K562 (cell line): ENCODE data around the gene CFL1. TPM values are rescaled to one million over a fixed set of nuclear protein-coding genes. Genes with fewer than 3 reads are reported as not detected.

Source experiments
- ATAC-seq: fragments of 200-7000 bp; cut with Tn5 transposase; 3 replicates; pipeline ENCODE4 v1.9.1; 2020; ENCODE audit warnings: moderate library complexity
- BruUV-seq: library from RNA; stranded (reverse); fragments of 400-500 nt; replicated peaks from 2 replicates; lab custom pipeline; 2021; lab: Mats Ljungman, UMichigan
- CTCF ChIA-PET: fragments of 300-600 bp; formaldehyde crosslinking; extraction: SDS; loops from one replicate; lab custom pipeline; 2021; ENCODE audit warnings: low intra/inter-chr PET ratio; lab: Yijun Ruan, JAX
- POLR2A ChIA-PET: fragments of 300-600, 350-650 bp; sonication (Branson Sonifier 250); formaldehyde crosslinking; extraction: SDS; loops from one replicate; lab custom pipeline; 2021; ENCODE audit warnings: antibody characterized with exemption, inconsistent platforms; lab: Yijun Ruan, JAX
- DNase-seq, 4 experiments: peaks; one replicate each; pipeline versions ENCODE4 v3.0.0 to v3.0.0-alpha.2; 2011 to 2018; ENCODE audit warnings: low spot score in 3 of 4, mixed read lengths in 3 of 4; ENCODE audit errors: extremely low read depth in 1 of 4
- FAIRE-seq: peaks from 2 replicates; lab custom pipeline; 2011; peaks lifted over from hg19 to GRCh38; lab: Jason Lieb, UNC
- H2AFZ ChIP-seq: 2 replicates; pipeline ENCODE4 v1.6.0; 2011; ENCODE audit warnings: low read depth, low read length, control low read depth, inconsistent platforms
- H3K27ac ChIP-seq: fragments of 200-600 bp; 3 replicates; pipeline ENCODE4 v1.8.0; 2011; ENCODE audit warnings: low read depth, mild to moderate bottlenecking, control low read depth, inconsistent platforms, low read length, moderate library complexity, mixed read lengths; ENCODE audit errors: extremely low read depth
- H3K27me3 ChIP-seq, 2 experiments: fragments of 300-600 bp in 1 of 2; 2 replicates in 1 of 2; 3 replicates in 1 of 2; pipeline versions ENCODE4 v1.6.0 to v1.8.0; 2011; ENCODE audit warnings: inconsistent platforms in 2 of 2, low read length in 2 of 2, mild to moderate bottlenecking in 1 of 2, mixed read lengths in 1 of 2, moderate library complexity in 1 of 2; ENCODE audit not compliant: control insufficient read depth in 2 of 2, insufficient read depth in 2 of 2
- H3K36me3 ChIP-seq: fragments of 300-600 bp; 3 replicates; pipeline ENCODE4 v1.8.0; 2011; ENCODE audit warnings: mild to moderate bottlenecking, low read length, inconsistent platforms; ENCODE audit not compliant: control insufficient read depth, insufficient read depth
- H3K4me1 ChIP-seq, 2 experiments: fragments of 200-600 bp in 1 of 2; replicated peaks in 1 of 2; 2 replicates in 1 of 2; 3 replicates in 1 of 2; pipeline versions ENCODE4 v1.5.1 to v1.8.0; 2011; ENCODE audit warnings: inconsistent platforms in 2 of 2, low read length in 2 of 2, mild to moderate bottlenecking in 1 of 2, mixed read lengths in 1 of 2, moderate library complexity in 1 of 2; ENCODE audit not compliant: control insufficient read depth in 2 of 2, insufficient read depth in 2 of 2
- H3K4me2 ChIP-seq: 2 replicates; pipeline ENCODE4 v1.6.1; 2011; ENCODE audit warnings: low read length, control low read depth, inconsistent platforms, mixed read lengths; ENCODE audit not compliant: insufficient read depth
- H3K4me3 ChIP-seq: fragments of 200-600 bp; sonication (generic), shearing (Covaris generic); 2 replicates; pipeline ENCODE4 v1.5.1; 2016; ENCODE audit warnings: control low read depth, inconsistent platforms
- H3K79me2 ChIP-seq: fragments of 200-600 bp; 3 replicates; pipeline ENCODE4 v1.8.0; 2011; ENCODE audit warnings: low read length, inconsistent platforms; ENCODE audit not compliant: control insufficient read depth, insufficient read depth
- H3K9ac ChIP-seq, 2 experiments: 2 replicates each; pipeline versions ENCODE4 v1.6.0 to v1.6.1; 2011; ENCODE audit warnings: low read depth in 2 of 2, low read length in 2 of 2, control low read depth in 1 of 2, inconsistent platforms in 1 of 2, mild to moderate bottlenecking in 1 of 2, mixed read lengths in 1 of 2; ENCODE audit not compliant: insufficient read depth in 1 of 2
- H3K9me1 ChIP-seq: one replicate; pipeline ENCODE4 v1.6.0; 2011; ENCODE audit warnings: inconsistent platforms, mild to moderate bottlenecking, low read length, moderate library complexity; ENCODE audit not compliant: control insufficient read depth, insufficient read depth
- H3K9me3 ChIP-seq: replicated peaks from 2 replicates; pipeline ENCODE4 v1.5.1; 2011; ENCODE audit warnings: low read depth, low read length, inconsistent platforms; ENCODE audit not compliant: control insufficient read depth, insufficient read depth
- H4K20me1 ChIP-seq: replicated peaks from 2 replicates; pipeline ENCODE4 v1.6.1; 2011; ENCODE audit warnings: low read length, inconsistent platforms, mixed read lengths; ENCODE audit not compliant: control insufficient read depth, insufficient read depth
- ADNP ChIP-seq: fragments of 200-800 bp; sonication (Bioruptor generic); IDR thresholded peaks from 2 replicates; pipeline ENCODE4 v1.6.1; 2016; ENCODE audit warnings: missing genetic modification characterization, missing compliant biosample characterization
- ARID2 ChIP-seq: fragments of 450-650 bp; IDR thresholded peaks from 2 replicates; pipeline ENCODE4 v1.6.1; 2017; ENCODE audit warnings: antibody characterized with exemption, mild to moderate bottlenecking
- DEAF1 ChIP-seq: fragments of 450-650 bp; formaldehyde crosslinking; IDR thresholded peaks from 2 replicates; pipeline ENCODE4 v1.4.0; 2020; ENCODE audit warnings: mild to moderate bottlenecking, moderate library complexity
- ESRRA ChIP-seq: fragments of 450-650 bp; IDR thresholded peaks from 2 replicates; pipeline ENCODE4 v1.6.1; 2014; ENCODE audit warnings: low read depth, mild to moderate bottlenecking, moderate library complexity, borderline replicate concordance
- FIP1L1 ChIP-seq: fragments of 200-400 bp; formaldehyde crosslinking; IDR thresholded peaks from 2 replicates; pipeline ENCODE4 v1.6.1; 2018; ENCODE audit warnings: mild to moderate bottlenecking, low read depth, low read length; ENCODE audit not compliant: poor library complexity, severe bottlenecking
- GABPB2 ChIP-seq: fragments of 250-450 bp; sonication (Bioruptor Pico); conservative IDR thresholded peaks from 2 replicates; pipeline ENCODE4 v1.5.1; 2021; ENCODE audit warnings: mild to moderate bottlenecking
- GTF2E2 ChIP-seq: fragments of 200-800 bp; sonication (Bioruptor generic); IDR thresholded peaks from 2 replicates; pipeline ENCODE4 v1.6.1; 2016; ENCODE audit warnings: missing genetic modification characterization, missing compliant biosample characterization
- HDAC3 ChIP-seq: fragments of 450-650 bp; IDR thresholded peaks from 2 replicates; pipeline ENCODE4 v1.6.1; 2018; ENCODE audit warnings: borderline replicate concordance, mild to moderate bottlenecking, moderate library complexity; ENCODE audit not compliant: partially characterized antibody
- MTA2 ChIP-seq: fragments of 450-650 bp; IDR thresholded peaks from 2 replicates; pipeline ENCODE4 v1.6.1; 2016; ENCODE audit warnings: low read depth
- PML ChIP-seq: IDR thresholded peaks from 2 replicates; pipeline ENCODE4 v1.6.1; 2012; ENCODE audit warnings: low read length, inconsistent platforms
- RB1 ChIP-seq: fragments of 450-650 bp; IDR thresholded peaks from 2 replicates; pipeline ENCODE4 v1.6.1; 2017; ENCODE audit warnings: low read depth, mild to moderate bottlenecking
- RBFOX2 ChIP-seq: fragments of 200-400 bp; formaldehyde crosslinking; IDR thresholded peaks from 2 replicates; pipeline ENCODE4 v1.6.1; 2017; ENCODE audit warnings: low read depth, mild to moderate bottlenecking, low read length, moderate library complexity
- RBM22 ChIP-seq: fragments of 200-400 bp; formaldehyde crosslinking; IDR thresholded peaks from 2 replicates; pipeline ENCODE4 v1.6.1; 2018; ENCODE audit warnings: low read length, low read depth; ENCODE audit not compliant: poor library complexity, severe bottlenecking
- SNRNP70 ChIP-seq: fragments of 200-400 bp; formaldehyde crosslinking; optimal IDR thresholded peaks from 2 replicates; pipeline ENCODE3; 2017; ENCODE audit warnings: low read depth, low read length
- STAT6 ChIP-seq: sonication (generic); formaldehyde crosslinking; IDR thresholded peaks from 2 replicates; pipeline ENCODE4 v1.8.1; 2023; ENCODE audit warnings: mild to moderate bottlenecking, missing genetic modification reagents
- TARDBP ChIP-seq: fragments of 450-650 bp; IDR thresholded peaks from 2 replicates; pipeline ENCODE4 v1.6.1; 2016
- XRCC4 ChIP-seq: IDR thresholded peaks from one replicate; pipeline ENCODE4 v1.6.1; 2011; ENCODE audit not compliant: insufficient read depth, insufficient read length; ENCODE audit errors: extremely low read depth
- ZNF212 ChIP-seq: fragments of 450-650 bp; formaldehyde crosslinking; IDR thresholded peaks from 2 replicates; pipeline ENCODE4 v1.4.0; 2020; ENCODE audit warnings: mild to moderate bottlenecking
- ZNF23 ChIP-seq: fragments of 250-450 bp; sonication (Bioruptor Pico); IDR thresholded peaks from 2 replicates; pipeline ENCODE4 v1.4.0; 2020; ENCODE audit warnings: mild to moderate bottlenecking
- ZNF561 ChIP-seq: fragments of 450-650 bp; formaldehyde crosslinking; conservative IDR thresholded peaks from 2 replicates; pipeline ENCODE4 v1.4.0; 2020; ENCODE audit warnings: mild to moderate bottlenecking, moderate library complexity
- ZNF780A ChIP-seq: fragments of 250-450 bp; sonication (Bioruptor Pico); IDR thresholded peaks from 2 replicates; pipeline ENCODE4 v1.5.0; 2021; ENCODE audit warnings: mild to moderate bottlenecking
- WGBS: fragments of 100-300 bp; shearing (Covaris generic); methylation state at CpG from one replicate; pipeline ENCODE4 v1.1.6; 2016; ENCODE audit warnings: low coverage, mixed read lengths; ENCODE audit not compliant: insufficient coverage; ENCODE audit errors: missing lambda C conversion rate; 5-methylcytosine and 5-hydroxymethylcytosine counted together
- in situ Hi-C: fragments of 300-500 bp; cut with MboI; formaldehyde crosslinking; loops from 4 replicates; pipeline ENCODE4 v1.15.0; 2018; ENCODE audit warnings: inconsistent platforms, mixed read lengths
- intact Hi-C: fragments of 100-400 bp; cut with micrococcal nuclease; formaldehyde crosslinking; loops from 2 replicates; pipeline ENCODE4 v1.14.2; 2022
- polyA plus RNA-seq, 8 experiments: library from polyadenylated mRNA; depleted of rRNA in 4 of 8; stranded (reverse) in 5 of 8; unstranded in 3 of 8; fragments of >200 nt; fragmentation: Nextera tagmentation in 2 of 8; fragmentation: Illumina TruSeq in 1 of 8; extraction: Ambion mirVana in 2 of 8; extraction: Trizol in 1 of 8; gene quantifications; 2 replicates each; pipeline versions ENCODE4 v1.2.1 to v1.2.3, GENCODE V29; 2011 to 2014; ENCODE audit warnings: inconsistent platforms in 1 of 8, missing spikeins in 1 of 8
- total RNA-seq, 7 experiments: library from RNA; depleted of rRNA in 6 of 7; stranded (reverse); fragments of >200 nt in 6 of 7; fragmentation: Illumina TruSeq in 2 of 7; extraction: Trizol in 2 of 7; gene quantifications; 2 replicates each; pipeline versions ENCODE4 v1.2.1 to v1.2.3, GENCODE V29; 2011 to 2021; ENCODE audit warnings: low replicate concordance in 1 of 7

CFL1 gene
- total and polyA plus RNA-seq, 9 of the 15 experiments (the other 6 are each of a cell fraction or from before 2014, with no cell fraction given): 105 to 1,101 (median 859) TPM

- H3K36me3 ChIP-seq: peaks cover 56% of the 10 kb centered on the region
- TF ChIP-seq RBM22 (peak; percentile 99), ZNF212 (CRISPR knock-in tag) (no peak), GTF2E2 (tag) (no peak), MTA2 (no peak), ARID2 (no peak), TARDBP (no peak), PML (no peak), RB1 (no peak), ADNP (tag) (no peak), DEAF1 (CRISPR knock-in tag) (no peak), XRCC4 (no peak), STAT6 (no peak), SNRNP70 (no peak), ZNF561 (CRISPR knock-in tag) (no peak), GABPB2 (CRISPR knock-in tag) (no peak), HDAC3 (no peak), FIP1L1 (peak; percentile 87), ZNF23 (CRISPR knock-in tag) (no peak), ZNF780A (CRISPR knock-in tag) (no peak), ESRRA (no peak), RBFOX2 (peak; percentile 80)
These were observed 5.3 kb downstream of the CFL1 start for GRCh38 chr11:65852508-65853245.

More at GRCh38 chr11:65852508-65853245, 5.3 kb downstream of the CFL1 start:
- Histone ChIP-seq H3K4me3 (no peak overlapping the region), H3K9me3 (peaks cover 7% of the 10 kb centered on the region; the same call in 1 of the 2 replicates), H3K27ac (no peak overlapping the region), H3K27me3 (no peaks in the 10 kb centered on the region), H3K4me2 (no peak overlapping the region), H3K9me1 (peaks cover 11% of the 10 kb centered on the region), H3K4me1 (peaks cover 4 to 42% of the 10 kb centered on the region in 2 experiments; a peak in 3 of 5 replicates), H3K79me2 (peaks cover 42% of the 10 kb centered on the region), H4K20me1 (peaks cover 22% of the 10 kb centered on the region), H2AFZ (no peak overlapping the region), H3K9ac (no peak overlapping the region)
- intact Hi-C loops: no loop called here
- FAIRE-seq (no peak), ATAC-seq (peak; percentile 1), DNase-seq (peak in 1 of 4 experiments; percentile 13)
- in situ Hi-C loops: no loop called here
- BruUV-seq: no TSS peak
- POLR2A ChIA-PET: interaction anchor here (0.6 to 5.9 kb wide), 16 partner anchors 8 to 237 kb away, joined by 3 to 67 read pairs (median 4); partner anchors contain the start of genes FIBP, RNASEH2C and SNX32
- 97% methylated on average over 26 of the region's 33 CpGs for WGBS
- CTCF ChIA-PET: no interaction called here
